ENCODE results near the gene MESD. TPM values are rescaled to one million over a fixed set of nuclear protein-coding genes. Genes with fewer than 3 reads are reported as not detected.

Gene MESD
- 12.3 and 15.2 TPM in 2 replicates for polyA plus RNA-seq (2012; rRNA removed)
- polyA plus RNA-seq (2012; cell fraction: cytosol; rRNA removed) = 16.6 and 17.6 TPM in 2 replicates
- 9.3 and 11.0 TPM in 2 replicates for polyA plus RNA-seq (2012; cell fraction: nucleus; rRNA removed)

DNA sequence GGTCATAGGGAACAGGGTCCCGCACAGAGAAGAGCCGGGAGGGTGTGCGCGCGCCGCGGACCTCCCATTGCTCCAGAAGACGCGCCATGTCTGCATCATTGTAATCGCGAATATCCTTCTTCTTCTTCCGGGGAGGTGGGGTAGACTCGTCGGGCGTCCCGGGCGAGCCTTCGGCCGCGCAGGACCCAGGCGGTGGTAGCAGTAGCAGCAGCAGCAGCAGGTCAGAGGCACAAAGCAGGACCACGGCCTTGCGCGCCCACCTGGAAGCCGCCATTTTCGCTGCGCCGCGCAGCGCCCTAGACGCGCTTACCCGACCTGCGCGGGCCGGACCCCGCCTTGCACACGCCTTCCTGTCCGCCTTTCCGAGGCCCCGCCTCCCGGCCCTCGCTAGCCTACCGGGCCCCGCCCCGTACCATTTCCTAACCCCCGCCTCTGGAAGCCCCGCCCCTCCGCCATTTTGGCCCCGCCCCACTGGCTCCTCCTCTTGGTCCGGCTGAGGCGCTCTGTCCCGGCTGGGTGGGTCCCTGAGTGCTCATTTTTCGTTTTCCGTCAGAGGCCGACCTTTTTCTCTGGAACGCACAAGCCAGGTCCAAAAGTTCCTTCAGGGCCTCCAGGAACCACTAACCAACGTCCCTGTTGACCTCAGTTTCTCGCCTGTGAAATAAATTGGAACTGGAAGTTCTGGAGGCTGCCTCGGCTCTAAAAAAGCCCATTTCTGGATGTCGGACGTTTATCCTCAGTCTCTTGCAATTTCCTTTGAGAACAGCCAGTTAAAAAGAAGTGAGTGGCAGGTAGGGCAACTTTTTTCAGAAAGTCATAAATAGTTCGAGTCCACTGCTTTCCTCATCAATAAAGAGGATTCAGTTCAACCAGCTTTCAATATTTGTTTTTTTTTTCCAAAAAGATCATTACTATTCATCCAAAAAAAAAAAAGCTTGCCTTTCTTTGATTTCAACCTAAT lies at the start of gene MESD:
Gene MESD (minus strand): TSS at position 302 of the 961 bp plus-strand sequence. CDS start 28 bp downstream, at position 274.
- ChIA-PET POLR2A (interaction anchor here (1.4 to 1.6 kb wide), 2 partner anchors 11 to 12 kb away, joined by 3 to 8 read pairs; partner anchors contain the start of gene TLNRD1), CTCF (interaction anchor here (0.6 to 9.0 kb wide), 6 partner anchors 13 to 1609 kb away, joined by 3 to 52 read pairs (median 4); partner anchors contain the start of gene CEMIP)
- Histone ChIP-seq H3F3A (replicated peaks; ENCODE audit: insufficient read depth) (no peaks in the 10 kb centered on the region), H3K4me3 (ENCODE audit: low read depth in 2 of 2, low read length in 1 of 2) (peak within 1 kb of the TSS; percentile 61 to 96), H2AFZ (ENCODE audit: low read depth) (peak within 1 kb of the TSS; percentile 96), H3K27me3 (ENCODE audit: insufficient read depth) (no peaks in the 10 kb centered on the region), H4K20me1 (ENCODE audit: insufficient read depth) (peaks cover 10% of the 10 kb centered on the region), H3K9me3 (no peaks in the 10 kb centered on the region), H3K79me2 (ENCODE audit: insufficient read depth) (peaks cover 47% of the 10 kb centered on the region), H3K36me3 (replicated peaks in 1 of 2; ENCODE audit: control insufficient read depth in 1 of 2, insufficient read depth in 2 of 2, low read length in 1 of 2) (no peaks in the 10 kb centered on the region), H3K4me1 (ENCODE audit: control insufficient read depth in 1 of 2, insufficient read depth in 2 of 2, low read depth in 1 of 2, low read length in 1 of 2) (peaks cover 0 to 12% of the 10 kb centered on the region in 2 experiments; a peak in 2 of 4 replicates), H3K4me2 (peak within 1 kb of the TSS; percentile 95), H3K27ac (ENCODE audit: low read depth in 2 of 2, low read length in 1 of 2) (peak within 1 kb of the TSS; percentile 75 to 77), H3K9ac (peak within 1 kb of the TSS; percentile 78), H3K9me2 (no peaks in the 10 kb centered on the region)
- WGBS (ENCODE audit: low lambda C conversion rate) = 4% methylated on average over 27 of the region's 63 CpGs
- peak; percentile 92 for TF ChIP-seq YY1 (IDR thresholded peaks at IDR 0.05; ENCODE audit: low read depth)
- peak; percentile 84 for TF ChIP-seq NRF1 (IDR thresholded peaks at IDR 0.05; ENCODE audit: low read depth, low read length)
- peak; percentile 95 for TF ChIP-seq POLR2AphosphoS5 (IDR thresholded peaks at IDR 0.05; ENCODE audit: low read depth, low read length)
- TF ChIP-seq MXI1 (IDR thresholded peaks at IDR 0.05; ENCODE audit: low read depth, low read length) = peak; percentile 61; the same call in 1 of the 2 replicates
- TF ChIP-seq RXRA (IDR thresholded peaks at IDR 0.05; ENCODE audit: borderline replicate concordance, low read depth) = no peak
- peak; percentile 74; the same call in 1 of the 2 replicates for TF ChIP-seq SIN3A (IDR thresholded peaks at IDR 0.05; ENCODE audit: borderline replicate concordance, low read depth, low read length)
- TF ChIP-seq ELF1 (IDR thresholded peaks at IDR 0.05) = 0 out of 2 replicates have a peak, but pooled peaks have one; percentile 12
- no peak for TF ChIP-seq CHD2 (IDR thresholded peaks at IDR 0.05; ENCODE audit: low read length, partially characterized antibody)
- peak; percentile 91 for TF ChIP-seq TAF1 (IDR thresholded peaks at IDR 0.05; ENCODE audit: borderline replicate concordance, low read depth, low read length)
- peak; percentile 99 for DNase-seq

GRCh38 chr15:81038975-81039607 lies 49.5 kb upstream of the MESD start:
- H3K9ac ChIP-seq = no peak overlapping the region

More at GRCh38 chr15:81038975-81039607, 49.5 kb upstream of the MESD start:
- Histone ChIP-seq H2AFZ (ENCODE audit: low read depth) (no peak overlapping the region), H3F3A (replicated peaks; ENCODE audit: insufficient read depth) (no peaks in the 10 kb centered on the region), H3K4me2 (no peak overlapping the region), H3K79me2 (ENCODE audit: insufficient read depth) (no peaks in the 10 kb centered on the region), H3K27ac (ENCODE audit: low read depth in 2 of 2, low read length in 1 of 2) (no peak overlapping the region), H3K27me3 (ENCODE audit: insufficient read depth) (no peaks in the 10 kb centered on the region), H3K36me3 (replicated peaks in 1 of 2; ENCODE audit: control insufficient read depth in 1 of 2, insufficient read depth in 2 of 2, low read length in 1 of 2) (no peaks in the 10 kb centered on the region), H4K20me1 (ENCODE audit: insufficient read depth) (no peaks in the 10 kb centered on the region), H3K9me2 (no peaks in the 10 kb centered on the region), H3K4me1 (ENCODE audit: control insufficient read depth in 1 of 2, insufficient read depth in 2 of 2, low read depth in 1 of 2, low read length in 1 of 2) (no peaks in the 10 kb centered on the region), H3K9me3 (no peaks in the 10 kb centered on the region), H3K4me3 (ENCODE audit: low read depth in 2 of 2, low read length in 1 of 2) (no peak overlapping the region)
- 52% methylated on average over 4 of the region's 4 CpGs for WGBS (ENCODE audit: low lambda C conversion rate)
- TF ChIP-seq SIN3A (IDR thresholded peaks at IDR 0.05; ENCODE audit: borderline replicate concordance, low read depth, low read length) = no peak
- TF ChIP-seq FOXM1 (IDR thresholded peaks at IDR 0.05; ENCODE audit: low read depth) = no peak
- TF ChIP-seq, protein P1, sequence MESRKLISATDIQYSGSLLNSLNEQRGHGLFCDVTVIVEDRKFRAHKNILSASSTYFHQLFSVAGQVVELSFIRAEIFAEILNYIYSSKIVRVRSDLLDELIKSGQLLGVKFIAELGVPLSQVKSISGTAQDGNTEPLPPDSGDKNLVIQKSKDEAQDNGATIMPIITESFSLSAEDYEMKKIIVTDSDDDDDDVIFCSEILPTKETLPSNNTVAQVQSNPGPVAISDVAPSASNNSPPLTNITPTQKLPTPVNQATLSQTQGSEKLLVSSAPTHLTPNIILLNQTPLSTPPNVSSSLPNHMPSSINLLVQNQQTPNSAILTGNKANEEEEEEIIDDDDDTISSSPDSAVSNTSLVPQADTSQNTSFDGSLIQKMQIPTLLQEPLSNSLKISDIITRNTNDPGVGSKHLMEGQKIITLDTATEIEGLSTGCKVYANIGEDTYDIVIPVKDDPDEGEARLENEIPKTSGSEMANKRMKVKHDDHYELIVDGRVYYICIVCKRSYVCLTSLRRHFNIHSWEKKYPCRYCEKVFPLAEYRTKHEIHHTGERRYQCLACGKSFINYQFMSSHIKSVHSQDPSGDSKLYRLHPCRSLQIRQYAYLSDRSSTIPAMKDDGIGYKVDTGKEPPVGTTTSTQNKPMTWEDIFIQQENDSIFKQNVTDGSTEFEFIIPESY (IDR thresholded peaks at IDR 0.05; ENCODE audit: borderline replicate concordance, low read depth) = no peak
- no peak for TF ChIP-seq CTCF (IDR thresholded peaks at IDR 0.05)
- no peak for TF ChIP-seq CHD2 (IDR thresholded peaks at IDR 0.05; ENCODE audit: low read length, partially characterized antibody)
- no peak for TF ChIP-seq RFX5 (IDR thresholded peaks at IDR 0.05; ENCODE audit: low read length)
- DNase-seq = no peak
- CTCF ChIA-PET = interaction anchor here (1.6 kb wide), 1 partner anchor 226 kb away, joined by 6 read pairs; no protein-coding TSS in a partner anchor
- POLR2A ChIA-PET = no interaction called here
